Inflammatory macrophage treated with lipopolysaccharide for 1 hour (primary cell): ENCODE data around the gene RAP2B.

Source experiments
- DNase-seq, 2 donors: peaks; one replicate each; pipeline ENCODE4 v3.0.0-alpha.2; 2020 to 2022

The RAP2B gene

DNA sequence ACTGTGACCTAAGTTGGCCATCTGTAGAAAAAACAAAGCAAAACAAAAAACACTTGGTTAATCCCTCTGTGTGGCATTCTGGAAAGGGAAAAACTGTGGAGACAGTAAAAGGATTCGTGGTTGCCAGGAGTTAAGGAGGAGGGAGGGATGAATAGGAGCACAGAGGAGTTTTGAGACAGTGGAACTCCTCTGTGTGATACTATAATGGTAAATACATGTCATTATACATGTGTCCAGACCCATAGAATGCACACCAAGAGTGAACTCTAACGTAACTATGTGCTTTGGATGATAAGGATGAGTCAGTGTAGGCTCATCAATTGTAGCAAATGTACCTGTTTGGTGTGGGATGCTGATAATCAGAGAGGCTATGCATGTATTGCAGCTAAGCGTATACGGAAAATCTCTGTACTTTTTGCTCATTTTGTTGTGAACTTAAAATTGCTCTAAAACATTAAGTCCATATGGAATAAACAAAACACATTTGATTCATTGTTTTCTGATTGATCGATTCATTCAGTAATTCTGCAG, 33.4 kb downstream of the RAP2B start:
- no peak for DNase-seq

DNA sequence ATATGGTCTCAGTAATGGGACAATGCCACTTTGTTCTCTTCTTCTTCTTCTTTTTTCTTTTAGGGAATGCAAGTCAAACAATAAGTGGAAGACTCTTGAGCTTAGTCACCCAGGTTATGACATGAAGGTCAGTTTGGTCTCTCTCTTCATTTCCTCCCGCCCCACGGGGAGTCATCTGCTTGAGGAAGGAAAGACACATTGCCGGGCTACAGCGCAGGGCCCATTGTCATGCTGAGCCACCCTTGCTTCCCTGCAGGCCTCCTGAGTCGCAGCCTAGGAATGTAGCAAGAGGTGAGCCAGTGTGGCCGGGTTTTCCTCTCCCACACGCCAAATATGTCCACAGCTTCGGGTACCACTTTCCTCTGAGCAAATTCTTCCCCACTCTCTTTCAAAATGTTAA, 47.6 kb downstream of the RAP2B start:
- DNase-seq: peak; percentile 62 to 81

DNA sequence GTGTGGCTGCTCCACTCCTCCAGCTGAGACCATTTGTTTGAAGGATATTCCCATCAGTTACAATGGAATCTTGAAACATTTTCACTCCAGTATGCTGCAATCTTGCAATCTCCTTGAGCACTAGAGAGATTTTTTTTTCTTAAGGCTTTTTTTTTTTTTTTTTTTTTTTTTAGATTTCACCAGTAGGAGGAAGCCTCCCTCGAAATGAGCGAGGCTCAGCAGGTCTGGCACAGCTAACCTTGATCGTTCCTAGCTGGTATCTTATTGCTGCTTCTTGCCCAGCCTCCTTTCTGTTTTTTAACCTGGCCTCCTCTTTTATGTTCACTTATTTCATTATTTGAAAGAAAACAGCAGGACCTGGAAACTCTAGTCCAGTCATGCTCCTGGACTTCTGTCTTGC, 48.1 kb downstream of the RAP2B start:
- DNase-seq: peak; percentile 8 to 49

DNA sequence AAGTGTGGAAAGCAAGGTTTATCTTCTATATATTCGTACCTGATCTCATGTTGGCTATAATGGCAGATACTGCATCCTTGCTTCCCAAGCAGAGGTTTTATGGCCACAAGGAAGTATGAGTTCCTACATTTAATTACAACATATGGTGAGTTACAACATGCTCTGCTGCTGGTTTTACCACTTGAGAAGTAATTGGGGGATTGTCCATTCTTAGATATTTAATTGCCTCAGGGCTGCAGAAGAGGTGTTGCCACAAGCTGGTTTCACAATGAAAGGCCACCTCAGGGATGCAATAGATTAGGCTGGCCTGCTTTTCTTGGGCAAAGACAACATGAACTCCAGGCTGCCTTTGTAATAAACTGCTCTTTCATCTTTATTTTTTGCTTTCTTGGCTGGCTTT, 48.6 kb downstream of the RAP2B start:
- DNase-seq: peak; percentile 79 to 90

DNA sequence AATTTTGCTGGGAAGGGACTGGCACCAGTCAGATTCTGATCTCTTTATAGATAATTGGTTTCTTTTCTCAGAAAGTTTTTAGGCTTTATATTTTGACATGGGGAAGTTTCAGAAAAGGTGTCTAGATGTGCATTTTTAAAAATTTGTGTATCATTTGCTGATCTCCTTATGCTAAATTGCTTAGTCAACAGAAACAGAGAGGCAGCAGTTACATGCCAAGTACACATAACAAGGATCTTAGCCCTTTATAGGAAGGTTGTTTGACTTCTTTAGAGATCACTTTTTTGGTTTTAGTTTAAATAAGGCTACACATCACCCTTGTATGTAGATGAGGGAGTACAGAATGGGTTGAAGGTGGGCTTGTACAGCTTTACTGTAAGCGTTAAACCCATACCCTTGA, 53.5 kb downstream of the RAP2B start:
- no peak for DNase-seq

DNA sequence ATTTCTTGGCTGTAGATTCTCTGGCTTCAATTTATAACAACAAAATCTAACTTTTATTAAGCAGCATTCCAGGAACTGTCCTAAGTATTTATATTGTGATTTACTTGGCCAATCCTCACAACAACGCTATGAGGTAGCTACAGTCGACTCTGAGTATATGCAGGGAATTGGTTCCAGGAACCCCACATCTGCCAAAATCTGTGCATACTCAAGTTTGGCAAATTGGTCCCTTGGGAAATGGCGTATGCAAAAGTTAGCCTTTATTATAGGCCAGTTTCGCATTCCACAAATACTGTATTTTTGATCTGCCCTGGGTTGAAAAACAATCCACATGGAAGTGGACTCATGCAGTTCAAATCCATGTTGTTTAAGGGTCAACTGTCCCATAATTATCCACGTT, 53.9 kb downstream of the RAP2B start:
- DNase-seq: no peak

DNA sequence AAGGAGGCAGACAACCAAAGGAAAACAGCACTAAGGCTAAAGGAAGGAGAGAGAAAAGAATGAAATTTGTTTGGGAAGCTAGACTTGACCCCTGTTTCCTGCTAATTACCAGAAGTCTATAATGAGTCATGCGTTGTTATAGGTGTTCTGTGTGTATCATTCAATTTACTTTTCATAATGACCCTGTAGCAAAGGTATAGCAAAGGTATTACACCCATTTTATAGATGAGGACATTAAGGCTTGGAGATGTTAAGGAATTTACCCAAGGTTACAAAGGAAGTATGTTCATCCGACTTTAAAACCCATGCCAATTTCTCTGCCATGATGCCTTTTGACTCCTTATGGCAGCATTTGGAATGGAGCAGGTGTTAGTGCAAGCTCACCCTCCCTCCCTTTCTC, 54.9 kb downstream of the RAP2B start:
- DNase-seq: no peak

DNA sequence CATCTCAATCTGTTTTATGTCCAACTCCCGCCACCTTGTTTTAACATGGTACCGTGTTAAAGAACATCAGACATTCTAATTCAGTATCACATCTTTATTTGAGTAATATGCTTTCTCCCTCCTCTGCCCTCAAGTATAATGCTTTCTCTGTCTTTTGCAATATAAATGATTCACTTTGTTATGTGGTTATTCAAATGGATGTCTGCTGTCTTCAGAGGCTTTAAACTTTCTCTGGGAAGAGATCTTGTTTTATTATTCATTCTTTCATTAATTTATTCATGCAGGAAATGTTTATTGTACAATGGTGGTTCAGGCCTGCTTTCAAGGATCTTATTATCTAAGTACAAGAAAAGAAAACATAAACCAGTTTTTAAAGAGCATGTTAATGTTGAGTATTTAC, 57.1 kb downstream of the RAP2B start:
- no peak for DNase-seq
